Thoracic aorta (tissue), 2 donors: ENCODE data around the gene UBASH3A. TPM values are rescaled to one million over a fixed set of nuclear protein-coding genes. Genes with fewer than 3 reads are reported as not detected.

ENCODE experiments used
- ATAC-seq: fragments of 150-250 bp; one replicate; pipeline ENCODE4 v1.8.0; 2017; ENCODE audit warnings: low read depth; ENCODE audit not compliant: insufficient number of reproducible peaks, low FRiP score
- DNase-seq: peaks from one replicate; pipeline ENCODE4 v3.0.0-alpha.2; 2020; ENCODE audit warnings: low spot score
- H3K27ac ChIP-seq, 2 donors: fragments of 200-600 bp; sonication (generic); 1 replicate in 1 of 2; 2 replicates in 1 of 2; pipeline ENCODE4 v1.5.1; 2016; ENCODE audit warnings: mild to moderate bottlenecking in 2 of 2, moderate library complexity in 2 of 2
- H3K27me3 ChIP-seq: fragments of 200-600 bp; sonication (generic); replicated peaks from 2 replicates; pipeline ENCODE4 v1.6.0; 2016; ENCODE audit warnings: mild to moderate bottlenecking; ENCODE audit not compliant: insufficient read depth
- H3K36me3 ChIP-seq: fragments of 200-600 bp; sonication (generic); one replicate; pipeline ENCODE4 v1.5.1; 2016
- H3K4me1 ChIP-seq, 2 donors: fragments of 200-600 bp; sonication (generic); 1 replicate in 1 of 2; 2 replicates in 1 of 2; pipeline versions ENCODE4 v1.5.1 to v1.6.0; 2016; ENCODE audit warnings: low read depth in 2 of 2, mild to moderate bottlenecking in 1 of 2; ENCODE audit not compliant: control insufficient read depth in 1 of 2
- H3K4me3 ChIP-seq: fragments of 200-600 bp; sonication (generic); 2 replicates; pipeline ENCODE4 v1.5.1; 2016; ENCODE audit warnings: mild to moderate bottlenecking
- H3K9me3 ChIP-seq: fragments of 200-600 bp; sonication (generic); 2 replicates; pipeline ENCODE4 v1.5.1; 2016
- total RNA-seq, 2 donors: library from RNA; depleted of rRNA; stranded (reverse); fragments of >200 nt; gene quantifications; one replicate each; pipeline versions ENCODE4 v1.1.0 to v1.2.3, GENCODE V29; 2016
- TF ChIP-seq, protein P1 (sequence below): fragments of 200-600 bp; sonication (generic); IDR thresholded peaks from one replicate; pipeline ENCODE4 v1.5.1; 2019; ENCODE audit warnings: antibody characterized with exemption

The UBASH3A gene
- total RNA-seq, 2 donors from 2014 or later = 1.2 to 1.3 TPM

DNA sequence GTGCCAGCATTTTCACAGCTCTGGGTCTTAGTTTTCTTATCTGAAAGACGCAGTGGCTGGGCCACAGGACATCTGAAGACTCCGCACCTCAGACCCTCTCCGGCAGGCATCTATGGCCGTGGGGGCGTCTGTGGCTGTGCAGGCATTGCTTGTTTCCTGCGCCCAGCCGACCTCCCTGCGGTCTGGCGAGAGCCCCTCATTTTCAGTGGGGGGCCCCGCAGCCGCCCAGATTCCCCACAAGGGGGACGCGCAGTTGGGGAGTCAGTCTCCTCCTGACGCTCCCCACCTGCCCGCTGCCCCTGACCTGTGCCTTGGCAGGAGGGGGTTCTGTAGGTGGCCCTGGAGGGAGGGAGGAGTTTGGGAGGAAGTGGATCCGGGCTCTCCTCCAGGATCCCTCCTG is 33.9 kb upstream of the UBASH3A start:
- Histone ChIP-seq H3K27ac (no peak overlapping the region), H3K4me1 (no peaks in the 10 kb centered on the region), H3K9me3 (no peaks in the 10 kb centered on the region), H3K27me3 (no peaks in the 10 kb centered on the region), H3K36me3 (no peaks in the 10 kb centered on the region), H3K4me3 (no peak overlapping the region)
- TF ChIP-seq, protein P1, sequence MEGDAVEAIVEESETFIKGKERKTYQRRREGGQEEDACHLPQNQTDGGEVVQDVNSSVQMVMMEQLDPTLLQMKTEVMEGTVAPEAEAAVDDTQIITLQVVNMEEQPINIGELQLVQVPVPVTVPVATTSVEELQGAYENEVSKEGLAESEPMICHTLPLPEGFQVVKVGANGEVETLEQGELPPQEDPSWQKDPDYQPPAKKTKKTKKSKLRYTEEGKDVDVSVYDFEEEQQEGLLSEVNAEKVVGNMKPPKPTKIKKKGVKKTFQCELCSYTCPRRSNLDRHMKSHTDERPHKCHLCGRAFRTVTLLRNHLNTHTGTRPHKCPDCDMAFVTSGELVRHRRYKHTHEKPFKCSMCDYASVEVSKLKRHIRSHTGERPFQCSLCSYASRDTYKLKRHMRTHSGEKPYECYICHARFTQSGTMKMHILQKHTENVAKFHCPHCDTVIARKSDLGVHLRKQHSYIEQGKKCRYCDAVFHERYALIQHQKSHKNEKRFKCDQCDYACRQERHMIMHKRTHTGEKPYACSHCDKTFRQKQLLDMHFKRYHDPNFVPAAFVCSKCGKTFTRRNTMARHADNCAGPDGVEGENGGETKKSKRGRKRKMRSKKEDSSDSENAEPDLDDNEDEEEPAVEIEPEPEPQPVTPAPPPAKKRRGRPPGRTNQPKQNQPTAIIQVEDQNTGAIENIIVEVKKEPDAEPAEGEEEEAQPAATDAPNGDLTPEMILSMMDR = no peak
- DNase-seq (no peak), ATAC-seq (no peak)

DNA sequence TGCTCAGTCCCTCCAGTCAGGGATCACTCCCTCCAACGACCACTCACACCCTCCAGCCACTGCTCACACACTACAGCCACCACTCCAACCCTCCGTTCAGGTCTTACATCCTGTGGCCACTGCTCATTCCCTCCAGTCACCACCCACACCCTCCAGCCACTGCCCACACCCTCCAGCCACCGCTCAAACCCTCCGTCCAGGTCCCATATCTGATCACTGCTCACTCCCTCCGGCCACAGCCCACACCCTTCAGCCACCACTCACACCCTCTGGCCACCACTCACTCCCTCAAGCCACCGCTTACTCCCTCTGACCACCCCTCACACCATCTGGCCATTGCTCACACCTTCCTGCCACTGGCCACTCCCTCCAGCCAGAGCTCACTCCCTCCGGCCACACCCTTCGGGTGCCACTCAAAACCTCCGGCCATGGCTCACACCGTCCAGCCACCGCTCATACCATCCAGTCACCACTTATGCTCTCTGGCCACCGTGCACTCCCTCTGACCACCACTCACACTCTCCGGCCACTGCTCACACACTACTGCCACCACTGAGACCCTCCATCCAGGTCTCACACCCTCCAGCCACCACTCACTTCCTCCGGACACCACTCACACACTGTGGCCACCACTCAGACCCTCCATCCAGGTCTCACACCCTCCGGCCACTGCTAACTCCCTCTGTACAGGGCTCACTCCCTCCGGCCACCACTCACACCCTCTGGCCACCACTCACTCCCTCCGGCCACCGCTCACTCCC is 32.6 kb upstream of the UBASH3A start:
- Histone ChIP-seq H3K4me3 (no peak overlapping the region), H3K4me1 (no peaks in the 10 kb centered on the region), H3K27me3 (no peaks in the 10 kb centered on the region), H3K27ac (no peak overlapping the region), H3K9me3 (no peaks in the 10 kb centered on the region), H3K36me3 (no peaks in the 10 kb centered on the region)
- no peak for DNase-seq
- TF ChIP-seq, protein P1 = no peak
- no peak for ATAC-seq

DNA sequence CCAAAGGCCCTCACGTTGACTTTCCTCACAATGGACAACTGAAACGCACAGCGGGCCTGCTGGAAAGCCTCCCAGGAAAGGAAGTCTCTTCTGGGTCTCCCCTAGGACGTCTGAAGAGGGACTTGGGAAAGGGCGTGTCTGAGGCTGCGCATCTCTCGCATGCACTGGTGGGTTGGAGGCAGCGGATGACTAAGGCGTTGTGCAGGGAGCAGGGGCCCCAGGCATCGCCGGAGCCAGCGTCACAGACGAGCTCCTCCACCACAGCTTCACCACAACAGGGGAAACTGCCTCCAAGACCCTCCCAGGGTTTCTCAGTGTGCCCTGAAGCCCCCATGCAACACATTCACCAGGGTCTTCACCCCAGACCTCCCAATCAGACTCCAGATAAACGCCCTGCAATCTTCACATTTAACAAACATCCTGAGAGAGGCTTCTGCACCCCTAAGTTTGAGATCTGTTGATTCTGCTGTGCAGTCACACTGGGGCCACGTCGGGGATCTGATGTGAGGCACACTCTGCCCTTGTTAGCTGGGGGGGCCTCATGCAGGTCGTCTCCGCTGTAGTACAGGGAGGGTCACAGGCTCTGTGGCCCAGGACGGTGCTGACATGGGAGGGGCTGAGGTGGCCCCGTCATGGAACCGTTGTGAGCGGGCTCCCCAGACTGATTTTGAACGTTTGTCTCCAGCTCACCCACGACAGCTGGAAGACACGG is 30.4 kb upstream of the UBASH3A start:
- DNase-seq (no peak), ATAC-seq (no peak)
- H3K27me3 ChIP-seq = no peaks in the 10 kb centered on the region
- no peak overlapping the region for H3K27ac ChIP-seq
- no peaks in the 10 kb centered on the region for H3K9me3 ChIP-seq
- H3K4me1 ChIP-seq = no peaks in the 10 kb centered on the region
- no peaks in the 10 kb centered on the region for H3K36me3 ChIP-seq
- no peak overlapping the region for H3K4me3 ChIP-seq
- TF ChIP-seq, protein P1 = no peak

DNA sequence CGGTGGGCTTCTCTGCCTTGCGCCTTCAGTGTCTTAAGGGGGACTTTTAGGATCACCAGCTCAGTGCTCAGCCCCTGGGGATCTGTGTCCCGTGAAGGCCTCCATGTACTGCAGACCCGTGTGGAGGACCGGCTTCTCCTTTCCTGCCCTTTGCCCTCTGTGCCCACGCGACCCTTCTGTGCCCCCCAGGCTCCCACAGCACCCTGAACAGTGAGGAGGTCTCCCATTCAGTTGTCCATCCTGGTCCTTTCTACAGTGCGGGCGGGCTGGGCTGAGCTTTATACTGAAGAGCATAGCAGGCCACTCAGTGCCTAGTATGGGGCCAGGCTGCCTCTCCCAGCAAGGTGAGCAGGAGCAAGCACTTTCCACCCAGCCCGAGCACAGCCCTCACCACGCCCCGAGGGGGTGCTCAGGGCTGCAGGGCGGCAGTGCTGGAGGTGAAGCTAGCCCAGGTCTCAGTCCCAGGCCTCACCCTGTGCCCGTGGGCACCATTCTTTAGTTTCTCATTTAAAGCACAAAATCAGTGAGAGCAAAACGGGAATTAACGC is 29.7 kb upstream of the UBASH3A start:
- no peak for DNase-seq
- no peaks in the 10 kb centered on the region for H3K36me3 ChIP-seq
- no peak overlapping the region for H3K27ac ChIP-seq
- H3K4me3 ChIP-seq = no peak overlapping the region
- H3K9me3 ChIP-seq = no peaks in the 10 kb centered on the region
- H3K27me3 ChIP-seq = no peaks in the 10 kb centered on the region
- TF ChIP-seq, protein P1 = no peak
- ATAC-seq = no peak
- no peaks in the 10 kb centered on the region for H3K4me1 ChIP-seq

DNA sequence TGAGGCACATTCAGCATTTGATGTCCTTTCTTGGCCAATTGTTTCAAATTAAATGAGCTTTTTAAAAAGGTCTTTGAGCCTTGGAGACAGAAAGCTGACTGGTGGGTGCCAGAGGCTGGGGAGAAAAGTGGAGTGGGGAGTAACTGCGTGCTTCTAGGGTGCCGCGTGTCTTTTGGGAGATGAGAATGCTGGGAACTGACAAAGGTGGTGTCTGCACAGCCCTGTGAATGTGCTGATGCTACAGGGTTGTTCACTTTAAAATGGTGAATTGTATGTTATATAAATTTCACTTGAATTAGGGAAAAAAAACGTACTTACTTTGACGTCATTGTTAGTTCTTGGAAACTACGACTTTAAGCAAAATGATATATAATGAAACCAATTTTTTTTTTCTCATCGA is 29.2 kb upstream of the UBASH3A start:
- no peaks in the 10 kb centered on the region for H3K36me3 ChIP-seq
- no peak overlapping the region for H3K27ac ChIP-seq
- TF ChIP-seq, protein P1 = no peak
- no peaks in the 10 kb centered on the region for H3K27me3 ChIP-seq
- no peak overlapping the region for H3K4me3 ChIP-seq
- no peaks in the 10 kb centered on the region for H3K9me3 ChIP-seq
- H3K4me1 ChIP-seq = no peaks in the 10 kb centered on the region
- ATAC-seq = no peak
- no peak for DNase-seq
